Panc1 (cell line): ENCODE results near the gene ZNF559. TPM values are rescaled to one million over a fixed set of nuclear protein-coding genes. Genes with fewer than 3 reads are reported as not detected.
A peak's percentile ranks its signal among the peaks of the same experiment; 100 is the strongest.

Experiments
- ATAC-seq: fragments of 200-7000 bp; cut with Tn5 transposase; 2 replicates; pipeline ENCODE4 v1.9.1; 2020; ENCODE audit warnings: mild to moderate bottlenecking, moderate library complexity
- BruUV-seq: library from RNA; stranded (reverse); fragments of 400-500 nt; replicated peaks from 2 replicates; lab custom pipeline; 2021; lab: Mats Ljungman, UMichigan
- CTCF ChIA-PET: fragments of 300-600 bp; sonication (Branson Sonifier 250); formaldehyde crosslinking; loops from one replicate; lab custom pipeline; 2022; ENCODE audit warnings: antibody characterized with exemption; lab: Charles Lee
- POLR2A ChIA-PET: fragments of 300-600 bp; sonication (Branson Sonifier 250); formaldehyde crosslinking; loops from one replicate; lab custom pipeline; 2022; ENCODE audit warnings: antibody characterized with exemption; lab: Charles Lee
- DNase-seq: peaks from one replicate; pipeline ENCODE4 v3.0.0-alpha.2; 2010; ENCODE audit warnings: low read depth, low spot score
- H3K27ac ChIP-seq: 2 replicates; pipeline ENCODE4 v1.5.1; 2011; ENCODE audit warnings: mild to moderate bottlenecking, low read length, inconsistent platforms
- H3K27me3 ChIP-seq: fragments of 200-500 bp; sonication (Bioruptor generic); 2 replicates; pipeline ENCODE4 v1.6.0; 2014; ENCODE audit warnings: low read length, inconsistent platforms; ENCODE audit not compliant: control insufficient read depth, insufficient read depth
- H3K36me3 ChIP-seq: fragments of 200-500 bp; sonication (Bioruptor generic); 2 replicates; pipeline ENCODE4 v1.5.1; 2014; ENCODE audit warnings: inconsistent platforms, mild to moderate bottlenecking, low read length, moderate library complexity; ENCODE audit not compliant: control insufficient read depth, insufficient read depth
- H3K4me1 ChIP-seq: 2 replicates; pipeline ENCODE4 v1.5.1; 2011; ENCODE audit warnings: inconsistent platforms, mild to moderate bottlenecking, low read length, moderate library complexity; ENCODE audit not compliant: control insufficient read depth, insufficient read depth
- H3K4me3 ChIP-seq, 2 experiments: 2 replicates each; pipeline ENCODE4 v1.5.1; 2011 to 2012; ENCODE audit warnings: low read depth in 2 of 2, low read length in 2 of 2, mild to moderate bottlenecking in 2 of 2, inconsistent platforms in 1 of 2, moderate library complexity in 1 of 2
- H3K9me3 ChIP-seq: fragments of 200-500 bp; sonication (Bioruptor generic); 2 replicates; pipeline ENCODE4 v1.5.1; 2014; ENCODE audit warnings: low read depth, mild to moderate bottlenecking, inconsistent platforms, low read length, moderate library complexity; ENCODE audit not compliant: control insufficient read depth, insufficient read depth
- CTCF ChIP-seq: fragments of 450-650 bp; IDR thresholded peaks from 2 replicates; pipeline ENCODE4 v1.5.1; 2017; ENCODE audit warnings: mild to moderate bottlenecking
- POLR2AphosphoS5 ChIP-seq: IDR thresholded peaks from 2 replicates; pipeline ENCODE4 v1.6.1; 2012; ENCODE audit warnings: mild to moderate bottlenecking, low read depth, low read length, moderate library complexity
- REST ChIP-seq, 2 experiments: IDR thresholded peaks; 2 replicates each; pipeline ENCODE4 v1.6.1; 2011 to 2012; ENCODE audit warnings: low read depth in 2 of 2, control low read depth in 1 of 2, low read length in 1 of 2, mild to moderate bottlenecking in 1 of 2, moderate library complexity in 1 of 2; ENCODE audit not compliant: insufficient read depth in 1 of 2
- SIN3A ChIP-seq: IDR thresholded peaks from 2 replicates; pipeline ENCODE4 v1.6.1; 2012; ENCODE audit warnings: low read depth, mild to moderate bottlenecking, low read length, moderate library complexity, borderline replicate concordance; ENCODE audit not compliant: insufficient read depth
- TCF7L2 ChIP-seq: IDR thresholded peaks from 2 replicates; pipeline ENCODE4 v1.6.1; 2011; ENCODE audit warnings: mild to moderate bottlenecking, low read depth, low read length, inconsistent platforms
- in situ Hi-C: cut with HindIII; loops from 2 replicates; pipeline ENCODE4 v1.10.0; 2016; ENCODE audit warnings: low sequenced_read_pairs, low pct_unique_long_range_greater_than_20kb
- intact Hi-C: fragments of 100-400 bp; cut with micrococcal nuclease; formaldehyde crosslinking; loops from one replicate; pipeline ENCODE4 v1.10.0; 2022; ENCODE audit not compliant: unreplicated experiment
- total RNA-seq: library from RNA; stranded (reverse); gene quantifications from one replicate; pipeline ENCODE4 v1.2.1, GENCODE V29; 2021; ENCODE audit not compliant: unreplicated experiment

The ZNF559 gene
- total RNA-seq, 1 experiment from 2014 or later, result 8.1 TPM

DNA sequence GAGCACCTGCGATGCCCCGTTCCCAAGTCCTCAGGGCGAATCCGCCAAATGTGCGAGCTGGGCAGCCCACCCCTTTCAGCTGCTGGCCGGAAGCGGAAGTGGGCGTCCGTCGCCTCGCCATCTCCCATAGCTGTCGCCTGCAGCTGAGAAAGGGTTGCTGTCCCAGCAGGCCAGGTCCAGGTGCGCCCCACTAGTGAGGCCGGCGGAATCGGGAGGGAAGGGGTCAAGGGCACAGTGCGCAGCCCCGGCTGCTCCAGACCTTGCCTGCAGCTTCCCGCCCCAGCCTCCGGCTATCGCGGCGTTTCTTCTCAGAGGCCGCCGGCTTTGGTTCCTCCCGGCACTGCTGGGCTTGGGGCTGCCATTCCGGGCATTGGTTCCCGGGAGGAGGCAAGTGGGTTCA lies 38.9 kb downstream of the ZNF559 start, which contains the start of gene ZNF177:
Gene ZNF177 (plus strand): TSS at position 109 of the 400 bp plus-strand sequence. CDS start 15,299 bp downstream, outside the sequence.
- intact Hi-C loops, result no loop called here
- peaks cover 4% of the 10 kb centered on the region; the same call in 1 of the 2 replicates for H3K9me3 ChIP-seq
- POLR2A ChIA-PET, result no interaction called here
- no peak for ATAC-seq
- H3K4me1 ChIP-seq, result no peaks in the 10 kb centered on the region
- no peak for DNase-seq
- TF ChIP-seq CTCF, result no peak
- no peak for TF ChIP-seq REST (IDR thresholded peaks at IDR 0.05; ENCODE audit: insufficient read depth in 1 of 2, low read depth in 2 of 2, low read length in 1 of 2)
- no peak for TF ChIP-seq SIN3A
- no peak for TF ChIP-seq TCF7L2
- TF ChIP-seq POLR2AphosphoS5, result no peak
- H3K27me3 ChIP-seq, result no peaks in the 10 kb centered on the region
- H3K27ac ChIP-seq, result no peak within 1 kb of the TSS
- H3K36me3 ChIP-seq, result no peaks in the 10 kb centered on the region
- in situ Hi-C loops, result no loop called here
- CTCF ChIA-PET, result interaction anchor here (0.5 kb wide), 1 partner anchor 715 kb away, joined by 4 read pairs; no protein-coding TSS in a partner anchor
- H3K4me3 ChIP-seq, result peak within 1 kb of the TSS in 1 of 2 experiments; percentile 22; a peak in 1 of 4 replicates
- no TSS peak for BruUV-seq

GRCh38 chr19:9370738-9371619 lies 47.0 kb downstream of the ZNF559 start:
- no TSS peak for BruUV-seq
- TF ChIP-seq SIN3A (no peak), CTCF (no peak), TCF7L2 (no peak)
- in situ Hi-C loops, result no loop called here

More at GRCh38 chr19:9370738-9371619, 47.0 kb downstream of the ZNF559 start:
- no peaks in the 10 kb centered on the region for H3K27me3 ChIP-seq
- DNase-seq, result no peak
- H3K4me3 ChIP-seq, result no peak overlapping the region
- intact Hi-C loops, result no loop called here
- CTCF ChIA-PET, result no interaction called here
- POLR2A ChIA-PET, result no interaction called here
- no peaks in the 10 kb centered on the region for H3K36me3 ChIP-seq
- no peak for ATAC-seq
- no peaks in the 10 kb centered on the region for H3K4me1 ChIP-seq
- peaks cover 48% of the 10 kb centered on the region; the same call in 1 of the 2 replicates for H3K9me3 ChIP-seq
- no peak overlapping the region for H3K27ac ChIP-seq
